T47D (cell line): ENCODE results near the gene REC114.

Experiments
- DNase-seq, 2 experiments: peaks; one replicate each; pipeline versions ENCODE4 v3.0.0 to v3.0.0-alpha.2; 2011 to 2012; ENCODE audit warnings: low read depth in 1 of 2, low spot score in 1 of 2
- JUND ChIP-seq: IDR thresholded peaks from 2 replicates; pipeline ENCODE4 v1.6.1; 2012; ENCODE audit warnings: low read depth
- in situ Hi-C: cut with HindIII; loops from 2 replicates; pipeline ENCODE4 v1.10.0; 2016; ENCODE audit warnings: low sequenced_read_pairs, low pct_unique_long_range_greater_than_20kb

REC114 gene

GRCh38 chr15:73550190-73550589 lies 107.2 kb downstream of the REC114 start:
- no peak for DNase-seq
- in situ Hi-C loops = no loop called here
- TF ChIP-seq JUND = no peak

GRCh38 chr15:73555080-73555479 lies 112.1 kb downstream of the REC114 start:
- in situ Hi-C loops = no loop called here
- TF ChIP-seq JUND = no peak
- DNase-seq = no peak

GRCh38 chr15:73558529-73558928 lies 115.6 kb downstream of the REC114 start:
- in situ Hi-C loops = no loop called here
- no peak for TF ChIP-seq JUND
- no peak for DNase-seq

- DNase-seq = peak; percentile 24 to 81
- in situ Hi-C loops = no loop called here
- no peak for TF ChIP-seq JUND
Observed at GRCh38 chr15:73560501-73561117, 117.6 kb downstream of the REC114 start.

GRCh38 chr15:73564255-73564654 lies 121.3 kb downstream of the REC114 start:
- no peak for TF ChIP-seq JUND

GRCh38 chr15:73567020-73567419 lies 124.1 kb downstream of the REC114 start:
- in situ Hi-C loops = no loop called here
- TF ChIP-seq JUND = no peak

More at GRCh38 chr15:73564255-73564654, 121.3 kb downstream of the REC114 start:
- in situ Hi-C loops = no loop called here
- no peak for DNase-seq

GRCh38 chr15:73568564-73569280 lies 125.8 kb downstream of the REC114 start:
- DNase-seq = no peak
- no peak for TF ChIP-seq JUND
- in situ Hi-C loops = no loop called here

More at GRCh38 chr15:73567020-73567419, 124.1 kb downstream of the REC114 start:
- DNase-seq = no peak

- no peak for TF ChIP-seq JUND
- DNase-seq = peak in 1 of 2 experiments; percentile 18
- in situ Hi-C loops = no loop called here
Observed at GRCh38 chr15:73569361-73569760, 126.4 kb downstream of the REC114 start.

- in situ Hi-C loops = no loop called here
- TF ChIP-seq JUND = no peak
- no peak for DNase-seq
Observed at GRCh38 chr15:73570355-73571032, 127.5 kb downstream of the REC114 start.

GRCh38 chr15:73571346-73571745 lies 128.4 kb downstream of the REC114 start:
- no peak for TF ChIP-seq JUND
- DNase-seq = peak; percentile 10 to 25
- in situ Hi-C loops = no loop called here

GRCh38 chr15:73572296-73572695 lies 129.3 kb downstream of the REC114 start:
- no peak for TF ChIP-seq JUND
- in situ Hi-C loops = no loop called here
- DNase-seq = no peak

GRCh38 chr15:73573037-73573436 lies 130.1 kb downstream of the REC114 start:
- no peak for TF ChIP-seq JUND
- DNase-seq = no peak
- in situ Hi-C loops = no loop called here

- no peak for DNase-seq
- TF ChIP-seq JUND = no peak
- in situ Hi-C loops = no loop called here
Observed at GRCh38 chr15:73573572-73573971, 130.6 kb downstream of the REC114 start.
